HG02973 (cell line): ENCODE results near the gene SPO11.

Experiments
- ATAC-seq: cut with Tn5 transposase; IDR thresholded peaks from one replicate; pipeline ENCODE4 v1.9.1; 2021; ENCODE audit warnings: moderate library complexity; ENCODE audit not compliant: unreplicated experiment

SPO11 gene

DNA sequence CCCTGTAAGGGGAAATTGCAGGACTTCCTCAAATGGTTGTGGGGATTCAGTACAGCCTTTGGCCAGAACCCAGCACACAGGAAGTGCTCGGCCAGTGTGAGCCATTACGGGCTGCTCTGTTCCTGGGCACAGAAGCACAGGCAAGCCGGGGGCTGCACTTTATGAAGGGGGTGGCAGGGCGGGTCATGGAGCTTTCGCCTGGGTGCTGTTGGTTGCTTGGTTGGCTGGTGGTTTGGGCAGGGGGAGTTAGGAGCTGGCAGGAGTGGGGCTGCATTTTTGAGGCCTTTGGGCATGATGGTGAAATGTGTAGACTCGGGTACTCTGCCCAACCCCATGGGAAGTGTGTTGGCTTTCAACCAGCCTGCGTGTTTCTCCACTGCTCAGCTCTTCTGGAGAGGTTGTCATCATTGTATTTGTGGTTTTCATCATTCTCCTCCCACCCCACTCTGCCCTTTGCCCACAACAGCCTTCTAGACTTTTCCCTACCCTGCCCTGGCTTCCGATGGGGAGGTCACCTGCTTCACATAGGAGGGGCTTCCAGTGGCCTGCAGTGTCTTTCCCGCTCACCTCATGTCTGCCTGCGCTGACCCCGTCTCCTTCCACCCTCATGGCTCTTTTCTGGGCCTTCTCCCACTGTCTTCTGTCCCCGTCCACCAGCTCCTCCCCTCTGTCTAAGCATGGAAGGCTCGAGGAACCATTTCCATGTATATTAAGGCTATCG is 45.5 kb downstream of the SPO11 start:
- ATAC-seq: no peak

GRCh38 chr20:57375652-57376230 is 46.1 kb downstream of the SPO11 start:
- ATAC-seq: no peak

DNA sequence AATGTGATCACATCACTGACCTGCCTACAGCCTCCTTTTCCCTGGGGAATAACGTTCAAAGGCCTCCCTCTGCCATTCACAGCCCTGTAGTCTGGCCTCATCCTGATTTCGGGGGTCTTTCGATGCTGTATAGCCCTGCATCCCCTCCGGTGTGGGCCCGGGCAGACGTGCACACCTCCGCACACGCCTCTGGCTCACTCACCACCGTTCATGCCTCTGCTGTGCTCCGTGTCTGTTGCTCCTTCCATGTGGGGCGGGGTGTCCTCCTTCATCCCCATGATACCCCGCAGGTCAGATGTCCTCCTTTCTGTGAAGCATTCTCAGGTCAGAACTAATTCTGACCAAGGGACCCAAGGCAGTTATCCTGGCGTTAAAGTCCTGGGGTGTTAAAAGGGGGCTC is 47.7 kb downstream of the SPO11 start:
- ATAC-seq: no peak

GRCh38 chr20:57378107-57378506 is 48.5 kb downstream of the SPO11 start:
- no peak for ATAC-seq

DNA sequence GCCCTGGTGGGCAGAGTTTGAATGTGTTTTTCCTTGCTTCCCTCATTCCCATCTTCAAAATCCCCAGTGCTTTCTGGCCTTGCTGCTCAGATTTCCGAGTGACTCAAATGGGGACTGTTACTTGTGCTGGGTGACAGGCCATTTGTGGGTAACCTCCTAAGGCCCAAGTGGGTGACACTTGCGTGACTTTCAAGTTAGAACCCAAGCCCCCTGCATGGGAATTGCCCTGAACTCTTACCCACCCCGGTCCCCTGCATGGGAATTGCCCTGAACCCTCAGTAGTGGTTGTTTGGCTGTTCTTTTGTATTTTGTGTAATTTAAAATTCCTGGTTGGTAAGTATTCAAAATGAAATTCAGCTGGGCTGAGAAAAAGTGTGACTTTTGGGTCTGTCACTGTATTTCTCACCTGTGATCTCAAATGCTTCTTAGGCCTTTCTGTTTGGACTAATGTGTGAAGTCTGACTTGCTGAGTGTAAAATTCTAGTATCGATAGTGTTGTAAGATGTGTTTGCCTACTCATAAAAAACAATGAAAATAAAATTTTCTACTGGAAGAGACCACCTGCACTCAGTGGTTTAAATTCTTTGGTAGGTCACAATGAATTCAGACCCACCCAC is 49.2 kb downstream of the SPO11 start:
- ATAC-seq: no peak

GRCh38 chr20:57379263-57379647 is 49.7 kb downstream of the SPO11 start:
- ATAC-seq: no peak

DNA sequence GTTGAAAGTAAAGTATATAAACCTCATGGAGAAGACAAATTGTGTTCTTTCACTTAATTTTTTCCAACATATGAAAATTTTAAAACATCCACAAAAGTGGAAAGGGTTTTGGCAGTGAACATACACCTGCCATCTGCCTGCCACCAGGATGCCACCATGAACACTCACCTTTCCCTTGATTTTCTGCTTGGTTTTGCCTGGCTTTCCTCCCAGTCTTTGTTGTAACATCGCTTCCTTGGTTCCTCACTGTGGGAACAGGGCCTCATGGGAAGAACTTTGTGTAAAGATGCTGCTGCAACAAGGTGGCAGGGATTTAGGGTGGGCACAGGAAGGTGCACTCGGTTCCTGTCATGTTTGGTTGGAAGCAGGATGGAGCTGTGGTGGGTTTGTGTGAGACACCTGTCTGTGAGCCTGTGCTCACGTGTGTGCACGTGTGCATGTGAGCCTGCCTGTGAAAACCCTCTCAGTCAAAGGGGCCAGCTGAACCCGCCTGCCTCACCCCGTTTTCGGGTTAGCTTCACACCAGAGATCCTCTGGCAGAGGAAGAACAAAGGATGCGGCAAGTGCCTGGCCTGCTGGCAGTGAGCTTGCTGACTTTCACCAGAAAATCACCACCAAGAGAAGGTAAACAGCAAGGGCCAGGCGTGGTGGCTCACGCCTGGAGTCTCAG is 50.6 kb downstream of the SPO11 start:
- no peak for ATAC-seq

DNA sequence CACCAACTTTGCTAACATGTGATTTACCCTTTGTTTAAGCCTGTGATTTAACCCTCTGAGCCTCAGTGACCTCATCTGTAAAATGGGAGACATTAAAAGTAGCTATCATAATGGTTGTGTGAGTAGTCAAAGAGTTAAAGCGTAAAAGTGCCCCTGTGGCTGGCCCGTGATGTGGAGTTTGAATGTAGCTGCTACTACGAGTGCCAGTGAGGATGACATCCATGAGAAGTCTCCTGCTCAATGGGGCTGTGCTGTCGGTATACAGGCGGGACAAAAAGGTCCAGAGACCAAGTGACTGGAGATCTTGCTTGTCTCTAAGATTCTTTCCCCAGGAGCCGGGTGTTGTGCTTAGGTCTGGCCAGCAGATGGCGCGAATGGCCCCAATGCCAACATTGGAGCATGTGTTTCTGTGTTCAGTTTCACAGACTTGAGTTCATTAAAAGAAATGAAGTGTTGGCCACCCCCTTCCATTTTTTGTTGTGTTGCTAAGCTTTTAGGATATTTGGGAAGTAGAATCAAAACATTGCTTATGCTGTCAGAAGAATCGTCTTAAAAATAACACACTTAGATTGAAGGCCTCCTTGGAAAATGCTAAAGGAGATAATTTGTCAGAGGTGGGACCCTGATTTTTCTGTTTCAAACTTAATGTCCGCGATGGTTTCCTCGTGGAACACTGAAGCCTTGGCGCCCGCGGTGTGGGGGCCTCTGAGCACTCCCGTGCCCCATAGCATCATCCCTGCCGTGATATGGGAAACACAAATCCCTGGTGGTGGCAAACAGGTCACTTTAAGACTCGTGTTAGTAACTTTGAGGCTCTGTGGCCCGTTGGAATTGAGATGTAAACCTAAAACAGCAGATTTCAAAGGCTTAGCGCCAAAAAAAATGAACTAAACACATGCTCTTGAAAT is 52.2 kb downstream of the SPO11 start:
- ATAC-seq: no peak

DNA sequence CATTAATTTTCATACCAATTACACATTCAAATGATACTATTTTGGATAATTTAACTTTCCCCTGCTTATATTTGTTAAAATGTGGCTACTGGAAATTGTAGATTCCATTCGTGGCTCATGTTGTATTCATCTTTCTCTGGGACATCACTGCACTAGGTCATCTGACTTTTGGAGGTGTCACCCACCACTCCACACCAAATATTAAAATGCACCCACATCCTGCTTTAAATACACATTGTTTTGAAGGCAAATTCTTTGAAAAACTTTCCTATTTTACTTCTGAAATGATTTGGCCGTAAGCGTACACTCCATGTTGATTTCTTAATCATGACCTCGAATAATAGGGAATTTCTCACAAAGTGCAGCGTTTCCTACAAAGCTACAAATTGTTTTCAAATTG is 52.9 kb downstream of the SPO11 start:
- no peak for ATAC-seq

DNA sequence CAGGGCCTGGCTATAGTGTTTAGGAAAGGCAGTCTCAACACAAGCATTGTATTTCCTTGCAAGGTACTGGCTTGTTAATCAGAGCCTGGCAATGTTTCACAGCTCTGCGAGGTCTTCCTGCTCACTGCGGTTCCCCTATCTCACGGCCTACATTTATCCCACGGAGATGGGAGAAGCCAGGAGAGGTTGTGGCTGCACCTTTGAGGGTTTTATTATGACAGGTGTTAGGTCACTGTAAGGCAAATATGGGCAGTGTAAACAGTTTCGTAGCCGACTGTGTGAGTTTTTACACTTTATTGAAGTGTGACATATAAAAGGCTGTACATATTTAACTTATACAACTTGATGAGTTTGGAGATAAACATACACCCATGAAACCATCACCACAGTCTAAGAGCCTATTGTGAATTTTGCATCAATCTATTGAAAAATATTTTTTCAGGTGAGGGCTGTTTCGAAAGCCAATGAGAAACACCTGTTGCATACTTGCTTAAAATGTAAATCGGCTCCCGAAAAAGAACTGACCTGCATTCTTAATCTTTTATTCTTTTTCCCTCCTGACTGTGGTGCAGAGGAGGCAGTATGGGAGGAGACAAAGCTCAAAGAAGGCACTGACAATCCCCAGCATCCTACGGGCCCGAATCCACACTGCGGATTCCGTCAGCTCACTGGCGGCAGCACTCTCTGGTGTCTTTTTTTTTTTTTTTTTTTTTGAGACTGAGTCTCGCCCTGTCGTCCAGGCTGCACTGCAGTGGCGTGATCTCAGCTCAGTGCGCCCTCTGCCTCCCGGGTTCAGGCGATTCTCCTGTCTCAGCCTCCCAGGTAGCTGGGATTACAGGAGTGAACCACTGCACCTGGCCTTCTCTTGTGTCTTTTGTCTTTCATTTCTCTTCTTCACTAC is 54.1 kb downstream of the SPO11 start:
- no peak for ATAC-seq

DNA sequence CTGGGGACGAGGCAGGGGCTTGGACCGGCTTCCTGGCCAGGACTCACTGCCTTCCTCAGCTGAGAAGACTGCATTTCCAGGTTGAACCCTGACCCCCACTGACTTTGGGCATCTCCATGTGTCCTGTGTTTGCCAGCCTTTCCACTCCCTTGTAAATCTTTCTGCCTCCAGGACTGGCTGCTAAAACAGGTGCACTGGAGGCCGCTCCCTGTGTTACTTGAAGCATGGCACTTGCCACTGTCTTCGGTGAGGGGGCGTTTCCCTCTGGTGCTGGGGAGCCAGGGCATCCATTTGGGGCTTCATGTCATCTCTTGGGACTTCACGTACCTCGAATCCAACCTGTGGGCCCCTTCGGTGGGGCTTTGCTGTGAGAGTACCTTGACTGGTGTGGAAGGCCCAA is 54.9 kb downstream of the SPO11 start:
- ATAC-seq: no peak

DNA sequence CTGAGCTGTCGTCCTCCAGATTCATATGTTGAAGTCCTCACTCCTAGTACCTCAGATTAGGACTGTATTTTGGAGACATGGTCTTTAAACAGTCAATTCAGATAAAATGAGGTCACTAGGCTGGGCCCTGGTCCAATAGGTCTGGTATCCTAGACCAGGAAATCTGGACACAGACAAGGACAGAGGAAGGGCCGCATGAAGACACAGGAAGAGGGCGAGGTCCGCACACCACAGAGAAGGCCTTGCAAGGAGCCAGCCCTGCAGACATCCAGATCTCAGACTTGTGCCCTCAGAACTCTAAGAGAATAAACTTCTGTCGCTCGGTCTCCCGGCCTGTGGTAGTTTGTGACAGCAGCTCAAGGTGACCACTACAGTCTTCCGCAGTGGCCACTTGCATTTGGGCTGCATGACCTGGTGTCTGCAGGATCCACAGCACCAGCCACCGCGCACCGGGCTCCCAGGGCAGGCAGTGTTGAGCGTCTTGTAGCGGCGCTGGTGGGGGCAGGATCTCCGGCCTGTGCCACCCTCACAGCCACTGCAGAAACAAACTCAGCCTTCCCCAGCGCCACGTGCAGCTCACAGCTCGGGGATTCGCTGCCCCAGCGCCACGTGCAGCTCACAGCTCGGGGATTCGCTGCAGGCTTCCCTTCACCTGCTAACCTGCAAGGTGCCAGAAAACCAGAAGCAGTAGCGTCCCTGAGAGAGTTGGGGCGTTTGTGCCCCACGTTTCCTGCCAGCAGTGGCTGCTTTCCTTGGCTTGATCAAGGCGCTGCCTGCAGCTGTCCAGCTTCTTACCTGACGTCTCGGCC is 55.6 kb downstream of the SPO11 start:
- ATAC-seq: no peak

DNA sequence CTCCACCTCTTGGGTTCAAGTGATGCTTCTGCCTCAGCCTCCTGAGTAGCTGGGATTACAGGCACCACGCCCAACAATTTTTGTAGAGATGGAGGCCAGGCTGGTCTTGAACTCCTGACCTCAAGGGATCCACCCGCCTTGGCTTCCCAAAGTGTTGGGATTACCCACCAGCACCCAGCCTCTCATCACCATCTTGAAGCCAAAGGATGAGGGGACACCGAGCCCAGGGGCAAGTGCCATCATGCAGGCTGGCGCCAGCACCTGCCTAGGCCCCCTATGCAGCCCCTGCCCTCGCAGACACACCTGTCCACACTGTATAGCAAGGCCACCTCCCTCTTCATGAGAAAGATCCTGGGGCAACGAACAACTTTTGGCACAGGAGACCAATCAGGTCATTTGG is 56.3 kb downstream of the SPO11 start:
- ATAC-seq: no peak

GRCh38 chr20:57386762-57387161 is 57.2 kb downstream of the SPO11 start:
- no peak for ATAC-seq

GRCh38 chr20:57387463-57387862 is 57.9 kb downstream of the SPO11 start:
- no peak for ATAC-seq

- ATAC-seq: no peak
These were observed 58.4 kb downstream of the SPO11 start for GRCh38 chr20:57387945-57388371.

- no peak for ATAC-seq
These were observed 59.5 kb downstream of the SPO11 start for GRCh38 chr20:57388953-57389694.
